H9 (cell line): ENCODE data around the gene BBS1. TPM values are rescaled to one million over a fixed set of nuclear protein-coding genes. Genes with fewer than 3 reads are reported as not detected.

Experiments
- DNase-seq: peaks from one replicate; pipeline ENCODE4 v3.0.0-alpha.2; 2017
- H2AFZ ChIP-seq: one replicate; pipeline ENCODE4 v1.6.1; 2013; ENCODE audit warnings: mild to moderate bottlenecking, low read length, control low read depth, moderate library complexity
- H2AK5ac ChIP-seq: 2 replicates; pipeline ENCODE4 v1.6.1; 2013; ENCODE audit warnings: low read length, control low read depth, mixed read lengths; ENCODE audit not compliant: insufficient read length
- H2BK120ac ChIP-seq: one replicate; pipeline ENCODE4 v1.6.1; 2013; ENCODE audit warnings: low read depth, mild to moderate bottlenecking, low read length, control low read depth, inconsistent platforms; ENCODE audit not compliant: poor library complexity, severe bottlenecking
- H2BK12ac ChIP-seq: 2 replicates; pipeline ENCODE4 v1.6.1; 2013; ENCODE audit warnings: low read length, control low read depth, mixed read lengths, low read depth; ENCODE audit not compliant: insufficient read length
- H2BK15ac ChIP-seq: 2 replicates; pipeline ENCODE4 v1.6.1; 2013; ENCODE audit warnings: low read depth, low read length, control low read depth
- H2BK20ac ChIP-seq: one replicate; pipeline ENCODE4 v1.6.1; 2013; ENCODE audit warnings: low read depth, mild to moderate bottlenecking, low read length, control low read depth, inconsistent platforms; ENCODE audit not compliant: poor library complexity, severe bottlenecking
- H2BK5ac ChIP-seq: 2 replicates; pipeline ENCODE4 v1.6.1; 2013; ENCODE audit warnings: low read length, control low read depth, mixed read lengths; ENCODE audit not compliant: insufficient read length
- H3K14ac ChIP-seq: 2 replicates; pipeline ENCODE4 v1.6.1; 2013; ENCODE audit warnings: low read length, control low read depth; ENCODE audit not compliant: insufficient read depth
- H3K18ac ChIP-seq: 2 replicates; pipeline ENCODE4 v1.6.1; 2013; ENCODE audit warnings: low read depth, mild to moderate bottlenecking, mixed read lengths, low read length, control low read depth; ENCODE audit not compliant: insufficient read length
- H3K23ac ChIP-seq: 2 replicates; pipeline ENCODE4 v1.6.1; 2013; ENCODE audit warnings: low read length, control low read depth, mixed read lengths, low read depth; ENCODE audit not compliant: insufficient read length
- H3K23me2 ChIP-seq: 2 replicates; pipeline ENCODE4 v1.6.1; 2013; ENCODE audit warnings: low read depth, mild to moderate bottlenecking, mixed read lengths, low read length, control low read depth; ENCODE audit not compliant: insufficient read length, poor library complexity, severe bottlenecking
- H3K27ac ChIP-seq: 2 replicates; pipeline ENCODE4 v1.5.1; 2013; ENCODE audit warnings: low read length, control low read depth, mixed read lengths, low read depth; ENCODE audit not compliant: insufficient read length
- H3K27me3 ChIP-seq: 2 replicates; pipeline ENCODE4 v1.6.1; 2013; ENCODE audit warnings: low read length, control low read depth, inconsistent platforms; ENCODE audit not compliant: insufficient read depth
- H3K4ac ChIP-seq: 2 replicates; pipeline ENCODE4 v1.6.1; 2013; ENCODE audit warnings: low read depth, mild to moderate bottlenecking, control low read depth, inconsistent platforms, low read length, moderate library complexity
- H3K4me1 ChIP-seq: 2 replicates; pipeline ENCODE4 v1.6.1; 2013; ENCODE audit warnings: low read length, control low read depth, inconsistent platforms; ENCODE audit not compliant: insufficient read depth
- H3K4me2 ChIP-seq: 2 replicates; pipeline ENCODE4 v1.6.1; 2013; ENCODE audit warnings: low read length, control low read depth, mixed read lengths; ENCODE audit not compliant: insufficient read length, insufficient read depth
- H3K56ac ChIP-seq: 2 replicates; pipeline ENCODE4 v1.6.1; 2013; ENCODE audit warnings: low read depth, mild to moderate bottlenecking, mixed read lengths, low read length, control low read depth; ENCODE audit not compliant: insufficient read length
- H3K79me1 ChIP-seq: 2 replicates; pipeline ENCODE4 v1.6.1; 2013; ENCODE audit warnings: low read depth, mild to moderate bottlenecking, moderate library complexity, low read length, control low read depth, inconsistent platforms; ENCODE audit not compliant: insufficient read depth, poor library complexity, severe bottlenecking
- H3K79me2 ChIP-seq: 2 replicates; pipeline ENCODE4 v1.6.1; 2013; ENCODE audit warnings: low read length, control low read depth, inconsistent platforms; ENCODE audit not compliant: insufficient read depth
- H3K9ac ChIP-seq: 2 replicates; pipeline ENCODE4 v1.6.1; 2013; ENCODE audit warnings: low read length, control low read depth, mixed read lengths; ENCODE audit not compliant: insufficient read length; ENCODE audit errors: extremely low read depth
- H3K9me3 ChIP-seq: one replicate; pipeline ENCODE4 v1.6.1; 2013; ENCODE audit warnings: low read depth, low read length, inconsistent platforms; ENCODE audit not compliant: control insufficient read depth
- H3T11ph ChIP-seq: one replicate; pipeline ENCODE4 v1.6.1; 2013; ENCODE audit warnings: mild to moderate bottlenecking, low read length, control low read depth, inconsistent platforms
- H4K20me1 ChIP-seq: one replicate; pipeline ENCODE4 v1.6.1; 2013; ENCODE audit not compliant: control insufficient read depth, insufficient read length, insufficient read depth
- H4K5ac ChIP-seq: 2 replicates; pipeline ENCODE4 v1.6.1; 2013; ENCODE audit warnings: low read depth, mild to moderate bottlenecking, mixed read lengths, low read length, control low read depth; ENCODE audit not compliant: insufficient read length
- H4K8ac ChIP-seq: replicated peaks from 2 replicates; pipeline ENCODE4 v1.6.1; 2013; ENCODE audit warnings: low read length, control low read depth, mixed read lengths, low read depth; ENCODE audit not compliant: insufficient read length
- H4K91ac ChIP-seq: 2 replicates; pipeline ENCODE4 v1.6.1; 2013; ENCODE audit warnings: low read depth, mild to moderate bottlenecking, moderate library complexity, mixed read lengths, low read length, control low read depth; ENCODE audit not compliant: insufficient read length
- H3K27ac Mint-ChIP-seq, 3 experiments: 2 replicates in 2 of 3; 3 replicates in 1 of 3; pipeline ENCODE4 v1.8.0; 2020 to 2021; ENCODE audit warnings: mixed read lengths in 3 of 3, mild to moderate bottlenecking in 1 of 3, moderate library complexity in 1 of 3
- H3K27me3 Mint-ChIP-seq: 2 replicates; pipeline ENCODE4 v1.8.0; 2021; ENCODE audit warnings: low read depth, mild to moderate bottlenecking, moderate library complexity, mixed read lengths
- H3K36me3 Mint-ChIP-seq, 3 experiments: 2 replicates in 2 of 3; 3 replicates in 1 of 3; pipeline ENCODE4 v1.8.0; 2020 to 2021; ENCODE audit warnings: low read depth in 3 of 3, mixed read lengths in 3 of 3; ENCODE audit not compliant: insufficient read depth in 1 of 3
- H3K4me1 Mint-ChIP-seq, 2 experiments: 2 replicates each; pipeline ENCODE4 v1.8.0; 2020; ENCODE audit warnings: mixed read lengths in 2 of 2
- H3K4me3 Mint-ChIP-seq, 2 experiments: 2 replicates in 1 of 2; 3 replicates in 1 of 2; pipeline ENCODE4 v1.8.0; 2020 to 2021; ENCODE audit warnings: mild to moderate bottlenecking in 2 of 2, mixed read lengths in 2 of 2, moderate library complexity in 1 of 2
- H3K9me3 Mint-ChIP-seq, 2 experiments: 2 replicates in 1 of 2; 3 replicates in 1 of 2; pipeline ENCODE4 v1.8.0; 2020; ENCODE audit warnings: mild to moderate bottlenecking in 2 of 2, mixed read lengths in 2 of 2, moderate library complexity in 1 of 2
- CTCF ChIP-seq: fragments of 200-600 bp; sonication (generic); conservative IDR thresholded peaks from 3 replicates; pipeline ENCODE4 v1.8.0; 2021; ENCODE audit warnings: antibody characterized with exemption, mild to moderate bottlenecking
- WGBS: extraction: QIAGEN DNeasy Blood & Tissue Kit; methylation state at CpG from one replicate; pipeline ENCODE4 v1.1.7; 2013; ENCODE audit warnings: missing lambda C conversion rate, low lambda C conversion rate, mixed read lengths; ENCODE audit not compliant: insufficient read length; ENCODE audit errors: extremely low coverage; 5-methylcytosine and 5-hydroxymethylcytosine counted together
- total RNA-seq: library from RNA; stranded (reverse); gene quantifications from 2 replicates; pipeline ENCODE4 v1.2.1, GENCODE V29; 2021

The BBS1 gene
- total RNA-seq, 1 experiment from 2014 or later, result 27.2 TPM

- no peak overlapping the region for H4K5ac ChIP-seq
- no peak overlapping the region for H3T11ph ChIP-seq
- H3K9ac ChIP-seq, result no peak overlapping the region
- Mint-ChIP-seq H3K4me1 (peaks cover 12 to 13% of the 10 kb centered on the region in 2 experiments), H3K36me3 (peaks cover 0 to 19% (median 18%) of the 10 kb centered on the region in 3 experiments; a peak in 5 of 7 replicates), H3K27ac (peak overlapping the region in 1 of 3 experiments; percentile 75; a peak in 3 of 7 replicates), H3K4me3 (no peak overlapping the region; a peak in 1 of 5 replicates), H3K9me3 (no peaks in the 10 kb centered on the region), H3K27me3 (no peaks in the 10 kb centered on the region)
- no peak overlapping the region for H3K14ac ChIP-seq
- no peak overlapping the region for H3K4ac ChIP-seq
- H3K23me2 ChIP-seq, result no peaks in the 10 kb centered on the region
- H3K27me3 ChIP-seq, result no peaks in the 10 kb centered on the region
- no peak overlapping the region for H3K18ac ChIP-seq
- no peak overlapping the region for H3K56ac ChIP-seq
- H3K4me1 ChIP-seq, result no peaks in the 10 kb centered on the region
- no peak overlapping the region for H2BK5ac ChIP-seq
- no peak overlapping the region for H2BK12ac ChIP-seq
- DNase-seq, result no peak
- no peak for TF ChIP-seq CTCF
- H4K20me1 ChIP-seq, result no peaks in the 10 kb centered on the region
- H2BK20ac ChIP-seq, result no peak overlapping the region
- no peak overlapping the region for H2BK120ac ChIP-seq
- H3K27ac ChIP-seq, result no peak overlapping the region
- no peaks in the 10 kb centered on the region for H3K79me2 ChIP-seq
- H3K9me3 ChIP-seq, result no peaks in the 10 kb centered on the region
- WGBS, result no CpG with 5 or more reads among the region's 10 CpGs
- no peaks in the 10 kb centered on the region for H3K79me1 ChIP-seq
- no peak overlapping the region for H2AFZ ChIP-seq
- H4K91ac ChIP-seq, result no peak overlapping the region
- H2AK5ac ChIP-seq, result no peak overlapping the region
- no peak overlapping the region for H3K23ac ChIP-seq
- H4K8ac ChIP-seq, result no peak overlapping the region
- H2BK15ac ChIP-seq, result no peak overlapping the region
- H3K4me2 ChIP-seq, result no peak overlapping the region
These were observed 20.7 kb downstream of the BBS1 start for GRCh38 chr11:66530927-66531709.
